HEK293 (cell line): ENCODE results near the gene GBGT1.

Experiments used
- BCL11A ChIP-seq: fragments of 450-650 bp; formaldehyde crosslinking; IDR thresholded peaks from 2 replicates; pipeline ENCODE4 v1.5.1; 2016; ENCODE audit warnings: low read depth, missing biosample characterization, missing genetic modification characterization
- CTCF ChIP-seq: fragments of 450-650 bp; formaldehyde crosslinking; IDR thresholded peaks from 2 replicates; pipeline ENCODE4 v1.5.1; 2016; ENCODE audit warnings: missing biosample characterization, missing genetic modification characterization
- KLF1 ChIP-seq: fragments of 450-650 bp; formaldehyde crosslinking; IDR thresholded peaks from 2 replicates; pipeline ENCODE4 v1.5.1; 2016; ENCODE audit warnings: missing biosample characterization, missing genetic modification characterization
- SCRT1 ChIP-seq: fragments of 450-650 bp; formaldehyde crosslinking; IDR thresholded peaks from 2 replicates; pipeline ENCODE4 v1.5.1; 2016; ENCODE audit warnings: missing biosample characterization, missing genetic modification characterization, borderline replicate concordance
- YY1 ChIP-seq: fragments of 450-650 bp; formaldehyde crosslinking; IDR thresholded peaks from 2 replicates; pipeline ENCODE4 v1.5.1; 2018; ENCODE audit warnings: missing biosample characterization, missing genetic modification characterization
- ZBTB21 ChIP-seq: fragments of 450-650 bp; formaldehyde crosslinking; IDR thresholded peaks from 2 replicates; pipeline ENCODE4 v1.5.1; 2017; ENCODE audit warnings: missing biosample characterization, missing genetic modification characterization
- ZNF24 ChIP-seq: fragments of 450-650 bp; formaldehyde crosslinking; IDR thresholded peaks from 2 replicates; pipeline ENCODE4 v1.5.1; 2016; ENCODE audit warnings: missing biosample characterization, missing genetic modification characterization
- ZNF362 ChIP-seq: fragments of 450-650 bp; formaldehyde crosslinking; IDR thresholded peaks from 2 replicates; pipeline ENCODE4 v1.5.1; 2016; ENCODE audit warnings: missing biosample characterization, missing genetic modification characterization
- ZSCAN16 ChIP-seq: fragments of 450-650 bp; formaldehyde crosslinking; IDR thresholded peaks from 2 replicates; pipeline ENCODE4 v1.5.1; 2016; ENCODE audit warnings: missing biosample characterization, missing genetic modification characterization

- TF ChIP-seq SCRT1 (tag by site-specific recombination) (no peak), YY1 (tag by site-specific recombination) (no peak), BCL11A (tag by site-specific recombination) (no peak), CTCF (no peak), ZNF362 (no peak), ZBTB21 (tag by site-specific recombination) (no peak), ZSCAN16 (tag by site-specific recombination) (no peak), KLF1 (no peak), ZNF24 (tag by site-specific recombination) (no peak)
Observed at GRCh38 chr9:133103987-133104505, 59.7 kb downstream of the GBGT1 start.
